Activated T-helper 2 cell treated with anti-CD3 and anti-CD28 coated beads, Interferon-gamma antibody, Interleukin-2, Interleukin-4, amounts not matched to agents 10 μg/mL and 5 μg/mL and 100 μg/mL, durations not matched to agents 14 hours and 24 hours and 36 hours (primary cell): Measurements from ENCODE around the gene KCNG2. TPM values are rescaled to one million over a fixed set of nuclear protein-coding genes. Genes with fewer than 3 reads are reported as not detected.
"Not testable (repeated sequence)": the region's sequence is repeated elsewhere in the genome, so short reads cannot be mapped to it uniquely, and the experiment has no call there.

Experiments
- DNase-seq: peaks from one replicate; pipeline ENCODE4 v3.0.0; 2021; ENCODE audit warnings: low spot score
- H3K27ac Mint-ChIP-seq: one replicate; pipeline ENCODE4 v1.8.0; 2021; ENCODE audit warnings: mixed read lengths
- H3K27me3 Mint-ChIP-seq: one replicate; pipeline ENCODE4 v1.8.0; 2021; ENCODE audit warnings: low read depth, mixed read lengths
- H3K36me3 Mint-ChIP-seq: one replicate; pipeline ENCODE4 v1.8.0; 2021; ENCODE audit warnings: low read depth, mixed read lengths
- H3K4me1 Mint-ChIP-seq: one replicate; pipeline ENCODE4 v1.8.0; 2021; ENCODE audit warnings: low read depth, mixed read lengths
- H3K4me3 Mint-ChIP-seq: one replicate; pipeline ENCODE4 v1.8.0; 2021; ENCODE audit warnings: low read depth, mild to moderate bottlenecking, moderate library complexity, mixed read lengths
- H3K9me3 Mint-ChIP-seq: one replicate; pipeline ENCODE4 v1.8.0; 2021; ENCODE audit warnings: mixed read lengths
- intact Hi-C: fragments of 100-400 bp; cut with micrococcal nuclease; formaldehyde crosslinking; loops from one replicate; pipeline ENCODE4 v1.15.1; 2023
- total RNA-seq: library from RNA; stranded (reverse); gene quantifications from 2 replicates; pipeline ENCODE4 v1.2.3, GENCODE V29; 2022

Gene KCNG2
- total RNA-seq, 1 donor from 2014 or later, result not detected

DNA sequence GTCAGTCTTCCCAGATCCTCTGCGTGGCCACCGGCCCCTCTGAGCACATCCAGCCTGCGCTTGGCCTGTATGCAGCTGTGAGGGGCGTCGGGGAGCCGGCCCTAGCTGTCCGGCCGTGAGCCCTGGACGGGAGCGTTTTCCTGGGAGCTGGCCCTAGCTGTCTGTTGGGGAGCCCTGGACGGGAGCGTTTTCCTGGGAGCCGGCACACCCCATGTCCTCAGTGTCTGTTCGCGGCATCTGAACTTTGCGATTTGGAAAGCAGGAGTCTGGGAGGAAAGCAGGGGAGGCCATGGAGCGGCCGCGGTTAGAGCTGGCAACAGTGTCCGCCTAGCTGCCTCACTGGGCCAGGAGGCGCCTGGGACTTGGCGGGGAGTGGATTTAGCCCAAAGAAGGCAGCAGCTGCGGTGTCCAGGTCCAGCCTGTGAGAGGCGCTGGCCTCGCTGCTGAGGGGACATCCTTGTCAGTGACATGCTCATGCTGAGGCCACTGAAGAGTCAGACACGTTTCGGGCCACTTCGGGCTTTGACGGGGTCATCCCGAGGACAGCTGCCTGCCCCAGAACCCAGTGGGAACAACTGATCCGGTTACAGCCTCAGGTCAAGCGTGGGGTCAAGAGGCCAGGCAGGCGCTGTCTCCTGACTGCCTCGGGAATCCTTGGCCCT lies 75.8 kb downstream of the KCNG2 start:
- Mint-ChIP-seq H3K9me3 (no peaks in the 10 kb centered on the region), H3K27me3 (no peaks in the 10 kb centered on the region), H3K4me1 (no peaks in the 10 kb centered on the region), H3K36me3 (no peaks in the 10 kb centered on the region), H3K4me3 (no peak overlapping the region), H3K27ac (no peak overlapping the region)
- intact Hi-C loops, result no loop called here
- no peak for DNase-seq

GRCh38 chr18:79874553-79875530 lies 77.1 kb downstream of the KCNG2 start:
- intact Hi-C loops, result no loop called here
- Mint-ChIP-seq H3K4me3 (no peak overlapping the region), H3K27ac (no peak overlapping the region)

DNA sequence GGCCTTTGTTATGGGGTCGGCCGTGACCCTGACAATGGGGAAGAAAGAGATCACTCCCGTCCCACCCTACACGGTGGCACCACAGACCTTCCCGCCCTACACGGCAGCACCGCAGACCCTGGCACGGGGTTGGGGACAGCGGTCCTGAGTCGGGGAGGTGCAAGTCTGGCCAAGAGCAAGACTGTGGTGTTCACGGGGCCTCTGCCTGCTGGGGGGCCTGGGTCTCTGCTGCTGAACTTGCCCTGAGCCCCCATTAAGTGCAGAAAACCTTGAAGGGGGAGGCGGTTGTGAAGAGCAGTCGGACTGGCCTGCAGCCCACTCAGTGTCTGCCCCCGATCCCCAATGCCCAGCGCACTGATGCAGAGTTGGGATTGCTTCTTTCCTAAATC lies 77.8 kb downstream of the KCNG2 start:
- Mint-ChIP-seq H3K4me3 (no peak overlapping the region), H3K9me3 (no peaks in the 10 kb centered on the region), H3K36me3 (no peaks in the 10 kb centered on the region), H3K4me1 (no peaks in the 10 kb centered on the region), H3K27ac (no peak overlapping the region), H3K27me3 (no peaks in the 10 kb centered on the region)
- intact Hi-C loops, result no loop called here
- no peak for DNase-seq

More at GRCh38 chr18:79874553-79875530, 77.1 kb downstream of the KCNG2 start:
- Mint-ChIP-seq H3K27me3 (no peaks in the 10 kb centered on the region), H3K9me3 (no peaks in the 10 kb centered on the region), H3K4me1 (no peaks in the 10 kb centered on the region), H3K36me3 (no peaks in the 10 kb centered on the region)
- DNase-seq, result no peak

GRCh38 chr18:79875931-79876461 lies 78.3 kb downstream of the KCNG2 start:
- Mint-ChIP-seq H3K4me1 (no peaks in the 10 kb centered on the region), H3K4me3 (no peak overlapping the region), H3K27ac (no peak overlapping the region), H3K36me3 (no peaks in the 10 kb centered on the region), H3K9me3 (no peaks in the 10 kb centered on the region), H3K27me3 (no peaks in the 10 kb centered on the region)
- intact Hi-C loops, result no loop called here
- no peak for DNase-seq

DNA sequence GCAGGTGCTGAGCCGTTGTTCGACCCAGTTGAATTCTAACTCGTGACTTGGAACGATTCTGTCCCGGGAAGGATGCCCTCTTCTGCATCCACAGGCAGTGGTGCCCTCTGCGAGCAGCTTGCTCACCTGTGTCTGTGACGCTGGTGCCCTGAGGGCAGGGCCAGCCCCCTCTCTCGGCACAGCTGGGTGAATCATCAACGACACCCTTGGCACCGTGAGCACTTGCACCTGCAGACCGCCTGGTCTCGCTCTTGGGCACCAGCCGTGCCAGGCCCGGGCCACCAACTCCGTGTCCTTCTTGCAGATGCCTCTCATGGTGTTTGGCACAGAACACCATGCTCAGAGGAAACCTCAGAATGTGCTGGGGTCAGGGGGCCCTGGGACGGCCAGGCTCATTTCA lies 78.8 kb downstream of the KCNG2 start:
- no peaks in the 10 kb centered on the region for H3K27me3 Mint-ChIP-seq
- H3K27ac Mint-ChIP-seq, result no peak overlapping the region
- H3K36me3 Mint-ChIP-seq, result no peaks in the 10 kb centered on the region
- H3K4me1 Mint-ChIP-seq, result no peaks in the 10 kb centered on the region
- no peak overlapping the region for H3K4me3 Mint-ChIP-seq
- no peak for DNase-seq
- intact Hi-C loops, result no loop called here
- no peaks in the 10 kb centered on the region for H3K9me3 Mint-ChIP-seq

DNA sequence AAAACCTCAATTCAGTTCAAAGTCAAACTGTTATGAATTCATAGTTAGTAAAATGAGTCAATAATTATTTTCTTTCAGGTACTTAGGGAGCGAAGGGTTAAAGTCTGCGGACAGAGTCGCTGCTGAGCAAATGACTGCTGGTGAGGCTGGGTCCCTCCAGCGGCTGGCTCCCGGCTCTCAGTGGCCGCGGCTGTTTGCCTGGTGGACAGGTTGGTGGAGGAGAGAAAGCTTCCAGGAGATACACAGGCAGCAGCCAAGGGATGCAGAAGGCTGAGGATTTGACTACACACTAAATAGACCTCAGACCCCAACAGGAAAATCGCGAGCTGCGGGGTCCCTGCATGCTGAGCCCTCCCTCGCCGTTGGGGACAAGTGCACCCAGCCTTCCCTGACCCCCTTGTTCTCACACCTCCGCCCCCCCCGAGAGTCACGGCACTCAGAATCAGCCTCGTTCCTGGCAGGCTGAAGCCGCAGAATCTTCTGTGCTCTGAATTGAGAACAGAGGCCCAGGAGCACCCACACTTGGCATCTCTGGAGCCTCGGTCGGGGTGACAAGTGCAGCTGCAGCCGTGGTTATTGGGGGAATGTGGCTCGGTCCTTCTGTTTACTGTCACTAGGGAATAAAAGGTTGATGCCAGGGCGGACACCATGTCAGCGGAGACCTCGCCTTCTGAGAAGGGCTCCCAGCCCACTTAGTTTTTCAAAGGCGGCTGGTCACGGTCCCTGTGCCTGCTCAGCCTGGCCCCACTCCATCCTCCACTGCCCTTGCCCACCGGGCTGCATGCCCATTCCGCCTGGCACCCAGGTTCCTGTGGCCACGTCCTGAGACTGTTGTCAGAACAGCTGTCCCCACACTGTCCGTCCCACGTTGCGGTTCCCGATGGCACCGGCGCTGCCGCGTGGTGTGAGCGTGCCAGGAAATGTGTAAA lies 79.7 kb downstream of the KCNG2 start:
- DNase-seq, result no peak
- Mint-ChIP-seq H3K9me3 (no peaks in the 10 kb centered on the region), H3K27ac (no peak overlapping the region), H3K4me1 (no peaks in the 10 kb centered on the region), H3K4me3 (no peak overlapping the region), H3K27me3 (no peaks in the 10 kb centered on the region), H3K36me3 (no peaks in the 10 kb centered on the region)
- intact Hi-C loops, result no loop called here

DNA sequence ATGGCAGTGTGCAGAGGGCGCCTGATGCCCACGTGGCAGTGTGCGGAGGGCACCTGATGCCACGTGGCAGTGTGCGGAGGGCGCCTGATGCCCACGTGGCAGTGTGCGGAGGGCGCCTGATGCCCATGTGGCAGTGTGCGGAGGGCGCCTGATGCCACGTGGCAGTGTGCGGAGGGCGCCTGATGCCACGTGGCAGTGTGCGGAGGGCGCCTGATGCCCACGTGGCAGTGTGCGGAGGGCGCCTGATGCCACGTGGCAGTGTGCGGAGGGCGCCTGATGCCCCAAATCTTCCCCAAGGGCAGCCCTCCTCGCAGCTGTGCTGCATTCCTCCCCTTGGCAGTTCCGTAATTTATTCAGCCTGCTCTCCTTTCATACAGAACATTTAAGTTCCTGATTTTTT lies 80.5 kb downstream of the KCNG2 start:
- H3K9me3 Mint-ChIP-seq, H3K27me3 Mint-ChIP-seq, DNase-seq, H3K4me3 Mint-ChIP-seq, H3K4me1 Mint-ChIP-seq, H3K27ac Mint-ChIP-seq, intact Hi-C loops, H3K36me3 Mint-ChIP-seq: not testable (repeated sequence)

DNA sequence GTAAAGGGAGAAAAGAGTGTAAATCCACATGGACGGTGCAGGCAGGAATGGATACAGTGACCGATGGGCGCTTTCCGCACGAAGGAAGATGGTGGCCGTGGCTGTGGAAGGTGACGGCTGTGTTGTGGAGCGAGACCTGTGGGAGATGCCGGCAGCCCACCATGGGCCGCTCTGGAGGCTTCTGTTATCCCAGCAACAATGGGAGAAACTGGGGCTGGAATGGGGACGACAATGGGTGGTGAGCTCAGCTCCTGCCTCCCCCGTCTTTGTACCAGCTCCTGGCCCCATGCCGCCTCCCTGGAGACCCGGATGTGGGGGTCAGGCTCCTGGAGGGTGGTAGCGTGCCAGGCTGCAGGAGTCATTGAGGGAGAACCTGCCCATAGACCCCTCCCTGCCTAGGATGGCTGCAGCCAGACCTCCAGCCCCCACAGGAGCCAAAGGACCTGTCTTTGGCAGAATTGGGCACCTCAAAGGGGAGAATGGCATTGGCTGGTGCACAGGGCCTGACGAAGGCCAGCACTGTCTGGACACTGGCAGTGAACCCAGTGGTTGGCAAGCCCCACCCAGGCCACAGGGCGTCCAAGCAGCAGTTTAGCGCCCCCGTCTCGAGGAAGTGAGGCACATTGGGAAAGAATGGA lies 81.1 kb downstream of the KCNG2 start:
- Mint-ChIP-seq H3K9me3 (no peaks in the 10 kb centered on the region), H3K36me3 (no peaks in the 10 kb centered on the region), H3K4me1 (no peaks in the 10 kb centered on the region), H3K27ac (no peak overlapping the region), H3K27me3 (no peaks in the 10 kb centered on the region), H3K4me3 (no peak overlapping the region)
- intact Hi-C loops, result no loop called here
- DNase-seq, result no peak

DNA sequence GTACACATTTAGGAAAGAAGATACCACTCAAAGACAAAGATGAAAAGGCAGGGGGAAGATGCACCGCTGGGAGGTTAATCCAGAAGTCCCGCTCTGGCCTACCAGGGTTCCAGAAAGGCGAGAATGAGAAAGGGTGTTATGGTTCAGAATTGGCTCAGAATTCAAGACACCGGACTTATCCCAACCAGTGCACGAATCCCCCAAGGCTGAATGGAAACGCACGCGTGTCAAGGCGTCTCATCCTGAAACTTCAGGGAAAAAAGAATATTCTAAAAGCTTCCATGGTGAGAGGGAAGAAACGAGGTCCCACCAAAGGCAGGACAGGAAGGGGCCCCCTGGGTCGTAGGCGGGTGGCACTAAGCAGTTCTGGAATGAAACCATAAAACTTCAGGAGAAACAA lies 81.8 kb downstream of the KCNG2 start:
- Mint-ChIP-seq H3K9me3 (no peaks in the 10 kb centered on the region), H3K4me3 (no peak overlapping the region), H3K27me3 (no peaks in the 10 kb centered on the region), H3K27ac (no peak overlapping the region), H3K4me1 (no peaks in the 10 kb centered on the region), H3K36me3 (no peaks in the 10 kb centered on the region)
- no peak for DNase-seq
- intact Hi-C loops, result no loop called here

DNA sequence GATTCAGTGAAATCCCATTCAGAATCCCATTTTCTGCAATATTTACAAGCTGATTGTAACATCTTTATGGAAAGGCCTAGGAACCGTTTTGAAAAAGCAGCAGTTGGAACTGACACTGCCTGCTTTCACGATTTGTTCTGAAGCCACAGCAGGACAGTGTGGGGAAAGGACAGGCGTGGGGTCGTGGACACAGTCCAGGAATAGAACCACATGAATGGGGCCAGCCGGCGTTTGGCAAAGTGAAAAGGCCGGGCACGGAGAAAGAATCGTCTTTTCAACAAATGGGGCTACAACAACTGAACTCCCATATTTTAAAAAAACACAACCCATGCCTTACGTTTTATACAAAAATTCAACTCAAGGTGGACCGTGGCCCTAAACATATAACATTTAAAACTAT lies 84.0 kb downstream of the KCNG2 start:
- H3K27ac Mint-ChIP-seq, result no peak overlapping the region
- no peaks in the 10 kb centered on the region for H3K36me3 Mint-ChIP-seq
- DNase-seq, result no peak
- H3K9me3 Mint-ChIP-seq, result no peaks in the 10 kb centered on the region
- no peaks in the 10 kb centered on the region for H3K4me1 Mint-ChIP-seq
- no peaks in the 10 kb centered on the region for H3K27me3 Mint-ChIP-seq
- intact Hi-C loops, result no loop called here
- no peak overlapping the region for H3K4me3 Mint-ChIP-seq

GRCh38 chr18:79882522-79883241 lies 84.9 kb downstream of the KCNG2 start:
- intact Hi-C loops, result no loop called here
- Mint-ChIP-seq H3K36me3 (no peaks in the 10 kb centered on the region), H3K4me3 (no peak overlapping the region), H3K4me1 (no peaks in the 10 kb centered on the region), H3K9me3 (no peaks in the 10 kb centered on the region), H3K27ac (no peak overlapping the region), H3K27me3 (no peaks in the 10 kb centered on the region)
- DNase-seq, result no peak
